Heart right ventricle (tissue), 16 donors: ENCODE measurements around the gene TEX54. TPM values are rescaled to one million over a fixed set of nuclear protein-coding genes. Genes with fewer than 3 reads are reported as not detected.
A peak's percentile ranks its signal among the peaks of the same experiment; 100 is the strongest.

Experiments used
- ATAC-seq, 8 donors: fragments of 200-7000 bp; cut with Tn5 transposase; one replicate each; pipeline ENCODE4 v1.9.1; 2020; ENCODE audit warnings: mild to moderate bottlenecking in 8 of 8, moderate library complexity in 8 of 8, moderate number of reproducible peaks in 1 of 8
- DNase-seq, 2 donors: peaks; one replicate each; pipeline ENCODE4 v3.0.0-alpha.2; 2020
- H3K27ac ChIP-seq, 10 donors: fragments of 200-600 bp; sonication (generic) in 2 of 10; one replicate each; pipeline versions ENCODE4 v1.5.0 to v1.8.0; 2020 to 2022; ENCODE audit warnings: mild to moderate bottlenecking in 3 of 10
- H3K27me3 ChIP-seq, 7 donors: fragments of 200-600 bp; one replicate each; pipeline ENCODE4 v1.8.0; 2021 to 2022; ENCODE audit warnings: mild to moderate bottlenecking in 2 of 7
- H3K36me3 ChIP-seq, 9 donors: fragments of 200-600 bp; sonication (generic) in 1 of 9; one replicate each; pipeline versions ENCODE4 v1.5.0 to v1.8.0; 2020 to 2022; ENCODE audit warnings: mild to moderate bottlenecking in 2 of 9
- H3K4me1 ChIP-seq, 9 donors: fragments of 200-600 bp; sonication (generic) in 1 of 9; one replicate each; pipeline versions ENCODE4 v1.5.0 to v1.8.0; 2020 to 2022; ENCODE audit warnings: mild to moderate bottlenecking in 4 of 9
- H3K4me3 ChIP-seq, 10 donors: fragments of 200-600 bp; sonication (generic) in 2 of 10; one replicate each; pipeline versions ENCODE4 v1.5.0 to v1.8.0; 2020 to 2022; ENCODE audit warnings: mild to moderate bottlenecking in 7 of 10, moderate library complexity in 2 of 10
- H3K9me3 ChIP-seq, 11 donors: fragments of 200-600 bp in 10 of 11; sonication (generic) in 2 of 11; one replicate each; pipeline versions ENCODE4 v1.5.0 to v1.8.0; 2013 to 2022; ENCODE audit warnings: mild to moderate bottlenecking in 2 of 11, control low read depth in 1 of 11, moderate library complexity in 1 of 11
- WGBS, 2 donors: extraction: QIAGEN DNeasy Blood & Tissue Kit; methylation state at CpG; one replicate each; pipeline ENCODE4 v1.1.7; 2013; ENCODE audit warnings: inconsistent platforms in 1 of 2; 5-methylcytosine and 5-hydroxymethylcytosine counted together
- intact Hi-C, 10 donors: fragments of 100-400 bp; cut with DNase I; formaldehyde crosslinking; loops; one replicate each; pipeline versions ENCODE4 v1.11.1 to v1.14.2; 2022
- polyA plus RNA-seq, 2 donors: library from polyadenylated mRNA; stranded (reverse); fragments of 200-250 nt; gene quantifications; one replicate each; pipeline ENCODE4 v1.2.3, GENCODE V29; 2013
- total RNA-seq, 10 donors: library from RNA; stranded (reverse); fragmentation: NEBNext Ultra II Directional in 3 of 10; extraction: Animal tissue kit (Norgen Biotek cat#: 25700) in 3 of 10; gene quantifications; one replicate each; pipeline versions ENCODE4 v1.2.1 to v1.2.4, GENCODE V29; 2021 to 2023
- TF ChIP-seq, protein P1 (sequence below), 9 donors: fragments of 200-600 bp; sonication (generic) in 2 of 9; IDR thresholded peaks; one replicate each; pipeline versions ENCODE4 v1.5.0 to v1.8.0; 2021 to 2022; ENCODE audit warnings: antibody characterized with exemption in 9 of 9, mild to moderate bottlenecking in 5 of 9, moderate library complexity in 1 of 9
- donor health status: Arrhythmogenic right ventricular cardiomyopathy.
- donor health status: ischemic (EF 13 %, LVEDD 7.1; RV severe dilation, severe dysfunction).
- donor health status: healthy with polysubstance abuse.
- donor health status: DM: no; HTN: yes; CAD: no.
- donor health status: DM: no; HTN: no; CAD: no.
- donor health status: ischemic (EF 25% LVEDD 6.9; RV normal size, moderate dysfunction).
- donor health status: ischemic (EF 25% LVEDD 5.7; RV mildly dilated, moderate dysfunction).
- donor health status: healthy.
- donor health status: DM: yes; HTN: yes; CAD: no.
- donor health status: Ischemic cardiomyopathy.
- donor health status: ischemic (EF 35%, LVEDD 5.7; RV mildly dilated, moderate dysfunction).
- donor health status: nonischemic (EF 11% LVEDD 7.7; RV severe dilation, severe dysfunction).
- donor health status: DM: yes; HTN: yes; CAD: no.
- donor health status: PGD.
- donor health status: ischemic (EF 29% LVEDD 5.4; RV normal size, mild dysfunction).
- donor health status: nonischemic (EF 23%, LVEDD 6.1; RV moderate dilation, normal function).

Gene TEX54
- total and polyA plus RNA-seq, 12 donors, result not detected

DNA sequence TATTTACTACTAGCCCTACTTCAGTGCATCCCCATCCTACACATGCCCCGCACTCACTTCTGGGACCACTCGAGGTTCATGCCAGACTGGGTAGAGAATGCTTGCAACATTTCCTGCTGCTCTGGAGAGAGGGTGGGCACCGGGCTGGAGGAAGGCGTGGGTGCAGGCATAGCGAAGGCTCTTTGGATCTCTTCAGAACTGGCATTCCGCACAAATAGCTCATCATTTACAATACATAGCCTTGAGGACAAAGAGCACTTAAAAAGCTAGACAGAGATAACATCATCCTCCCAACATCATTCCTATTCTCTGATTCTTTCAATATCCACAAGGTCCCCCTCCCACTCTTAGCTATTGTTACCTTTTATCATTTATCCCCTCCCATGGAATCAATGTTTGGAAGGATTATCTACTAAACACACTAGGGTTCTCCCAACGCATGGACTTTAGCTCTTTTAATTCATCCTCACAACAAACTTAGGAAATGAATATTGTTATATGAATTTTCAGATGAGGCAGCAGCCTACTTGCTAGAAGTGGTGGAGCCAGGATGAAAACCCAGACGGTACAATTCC, 38.4 kb downstream of the TEX54 start:
- Histone ChIP-seq H3K27me3 (no peaks in the 10 kb centered on the region), H3K4me3 (no peak overlapping the region), H3K9me3 (no peaks in the 10 kb centered on the region), H3K36me3 (peaks cover 0 to 90% (median 67%) of the 10 kb centered on the region in 9 donors), H3K27ac (peak overlapping the region in 1 of 10 donors; percentile 43), H3K4me1 (peaks cover 4 to 40% (median 31%) of the 10 kb centered on the region in 9 donors)
- 88 to 91% methylated on average over 8 of the region's 8 CpGs for WGBS, 2 donors
- TF ChIP-seq, protein P1, sequence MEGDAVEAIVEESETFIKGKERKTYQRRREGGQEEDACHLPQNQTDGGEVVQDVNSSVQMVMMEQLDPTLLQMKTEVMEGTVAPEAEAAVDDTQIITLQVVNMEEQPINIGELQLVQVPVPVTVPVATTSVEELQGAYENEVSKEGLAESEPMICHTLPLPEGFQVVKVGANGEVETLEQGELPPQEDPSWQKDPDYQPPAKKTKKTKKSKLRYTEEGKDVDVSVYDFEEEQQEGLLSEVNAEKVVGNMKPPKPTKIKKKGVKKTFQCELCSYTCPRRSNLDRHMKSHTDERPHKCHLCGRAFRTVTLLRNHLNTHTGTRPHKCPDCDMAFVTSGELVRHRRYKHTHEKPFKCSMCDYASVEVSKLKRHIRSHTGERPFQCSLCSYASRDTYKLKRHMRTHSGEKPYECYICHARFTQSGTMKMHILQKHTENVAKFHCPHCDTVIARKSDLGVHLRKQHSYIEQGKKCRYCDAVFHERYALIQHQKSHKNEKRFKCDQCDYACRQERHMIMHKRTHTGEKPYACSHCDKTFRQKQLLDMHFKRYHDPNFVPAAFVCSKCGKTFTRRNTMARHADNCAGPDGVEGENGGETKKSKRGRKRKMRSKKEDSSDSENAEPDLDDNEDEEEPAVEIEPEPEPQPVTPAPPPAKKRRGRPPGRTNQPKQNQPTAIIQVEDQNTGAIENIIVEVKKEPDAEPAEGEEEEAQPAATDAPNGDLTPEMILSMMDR (IDR thresholded peaks at IDR 0.05), result no peak
- no peak for DNase-seq
- intact Hi-C loops, result loop anchor here in 4 of 10 donors (5.0 kb wide), 2 partner anchors 38 to 43 kb away; partner anchors contain the start of genes STX5 (in 3 of the 4), TEX54 (in 3 of the 4) and WDR74 (in 1 of the 4)
- ATAC-seq, result no peak

DNA sequence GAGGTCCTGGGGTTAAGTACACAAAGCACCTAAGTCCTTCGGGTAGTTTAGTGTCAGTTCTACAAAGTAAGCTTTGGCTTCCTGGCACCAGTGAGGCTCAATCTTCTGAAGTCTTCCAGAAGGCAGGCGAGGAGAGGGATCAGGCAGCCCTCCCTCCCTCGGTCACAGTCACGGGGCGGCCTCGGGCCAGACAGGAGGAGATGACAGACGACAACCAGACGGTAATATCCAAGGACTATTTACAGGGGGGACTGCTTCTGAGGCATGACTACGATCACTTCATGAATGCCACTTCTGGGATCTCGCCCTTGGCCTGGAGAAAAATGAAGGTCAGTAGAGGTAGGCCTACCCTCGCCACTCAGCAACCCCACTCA, 40.5 kb downstream of the TEX54 start:
- DNase-seq (peak; percentile 59 to 72), ATAC-seq (peak; percentile 6 to 66 (median 50))
- TF ChIP-seq, protein P1 (IDR thresholded peaks at IDR 0.05), result no peak
- peaks cover 9 to 55% (median 48%) of the 10 kb centered on the region in 9 donors for H3K4me1 ChIP-seq
- peak overlapping the region in 9 of 10 donors; percentile 88 to 97 (median 93) for H3K27ac ChIP-seq
- no peaks in the 10 kb centered on the region for H3K27me3 ChIP-seq
- H3K36me3 ChIP-seq, result peaks cover 0 to 77% (median 54%) of the 10 kb centered on the region in 9 donors
- H3K9me3 ChIP-seq, result no peaks in the 10 kb centered on the region
- H3K4me3 ChIP-seq, result peak overlapping the region in 8 of 10 donors; percentile 77 to 97 (median 94)
- WGBS, 2 donors, result 8 to 17% methylated on average over 11 of the region's 11 CpGs
- intact Hi-C loops, result loop anchor here in 4 of 10 donors (5.0 kb wide), 2 partner anchors 40 to 45 kb away; partner anchors contain the start of genes STX5 (in 3 of the 4), TEX54 (in 3 of the 4) and WDR74 (in 1 of the 4)

DNA sequence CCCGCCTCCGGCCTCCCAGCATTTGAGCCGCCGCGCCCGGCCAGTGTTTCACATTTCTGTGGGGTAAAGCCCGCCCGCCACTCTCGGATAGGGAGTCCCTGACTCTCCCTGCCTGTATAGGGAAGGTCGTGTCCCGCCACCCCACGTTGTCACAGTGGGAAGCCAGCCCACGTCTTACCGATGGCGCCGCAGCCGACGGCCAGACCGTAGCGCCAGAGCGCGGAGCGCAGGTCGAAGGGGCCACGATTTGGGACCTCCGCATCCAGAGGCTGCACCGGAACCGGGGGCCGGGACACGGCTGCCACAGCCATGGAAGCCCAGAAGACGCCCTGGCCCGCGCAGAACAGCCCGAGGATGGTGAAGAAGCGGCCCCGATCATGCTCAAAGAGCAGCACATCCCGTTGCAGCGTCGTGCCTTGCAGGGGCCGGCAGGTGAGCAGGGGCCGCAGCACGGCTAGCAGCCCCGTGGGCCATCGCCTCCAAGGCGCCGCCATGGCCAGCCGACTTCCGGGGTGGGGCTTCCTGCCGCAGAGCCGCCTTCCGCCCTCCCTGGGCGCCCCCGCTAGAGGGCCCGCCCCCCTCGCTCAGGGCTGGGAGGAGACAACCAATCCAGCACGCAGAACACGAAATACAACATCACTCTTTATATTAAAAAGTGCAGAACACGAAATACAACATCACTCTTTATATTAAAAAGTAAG, 41.0 kb downstream of the TEX54 start, which contains the start of gene TMEM223:
TSS of gene TMEM223 (minus strand) at position 506 of the 701 bp plus-strand sequence. CDS start at position 494, 12 bp downstream.
- Histone ChIP-seq H3K27me3 (no peaks in the 10 kb centered on the region), H3K4me1 (peaks cover 9 to 55% (median 48%) of the 10 kb centered on the region in 9 donors), H3K27ac (peak within 1 kb of the TSS; percentile 39 to 97 (median 93)), H3K4me3 (peak within 1 kb of the TSS; percentile 67 to 97 (median 92)), H3K36me3 (peaks cover 0 to 72% (median 50%) of the 10 kb centered on the region in 9 donors), H3K9me3 (no peaks in the 10 kb centered on the region)
- TF ChIP-seq, protein P1 (IDR thresholded peaks at IDR 0.05), result peak in 6 of 9 donors; percentile 12 to 41 (median 30)
- intact Hi-C loops, result loop anchor here in 4 of 10 donors (5.0 kb wide), 2 partner anchors 41 to 46 kb away; partner anchors contain the start of genes STX5 (in 3 of the 4), TEX54 (in 3 of the 4) and WDR74 (in 1 of the 4)
- WGBS, 2 donors, result 0 to 1% methylated on average over 58 of the region's 58 CpGs
- peak; percentile 90 to 92 for DNase-seq
- ATAC-seq, result peak; percentile 86 to 93 (median 90)

DNA sequence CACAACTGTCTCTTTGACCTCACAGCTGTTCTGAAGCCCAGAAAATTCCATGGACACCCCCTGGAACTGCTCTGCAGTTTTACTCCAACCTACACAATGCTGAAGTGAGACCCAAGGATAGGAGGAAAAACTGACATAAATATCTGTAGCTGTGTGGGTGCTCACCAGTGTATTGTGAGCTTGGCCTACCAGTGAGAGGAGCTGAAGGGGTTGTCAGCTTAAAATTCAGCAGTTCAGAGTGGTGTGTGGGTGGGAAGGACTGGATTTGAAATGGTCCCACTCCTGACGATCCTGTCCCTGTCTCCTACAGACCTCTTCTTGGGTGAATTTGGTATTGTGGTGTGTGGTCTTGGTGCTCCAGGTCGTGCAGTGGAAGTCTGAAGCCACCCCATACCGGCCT, 43.1 kb downstream of the TEX54 start:
- WGBS, 2 donors, result 46 to 61% methylated on average over 3 of the region's 3 CpGs
- H3K4me1 ChIP-seq, result peaks cover 13 to 67% (median 57%) of the 10 kb centered on the region in 9 donors
- intact Hi-C loops, result loop anchor here in 7 of 10 donors (5.0 to 10.0 kb wide), 5 partner anchors 43 to 75 kb away; partner anchors contain the start of genes STX5 (in 3 of the 7), TEX54 (in 3 of the 7) and WDR74 (in 1 of the 7)
- peak overlapping the region in 1 of 10 donors; percentile 0 for H3K4me3 ChIP-seq
- peak overlapping the region in 3 of 10 donors; percentile 16 to 97 (median 35) for H3K27ac ChIP-seq
- no peaks in the 10 kb centered on the region for H3K27me3 ChIP-seq
- TF ChIP-seq, protein P1 (IDR thresholded peaks at IDR 0.05), result no peak
- no peak for DNase-seq
- no peaks in the 10 kb centered on the region for H3K9me3 ChIP-seq
- H3K36me3 ChIP-seq, result peaks cover 0 to 62% (median 29%) of the 10 kb centered on the region in 9 donors
- ATAC-seq, result no peak
